HG03135 (cell line): ENCODE data around the gene OIP5.
"Not testable (repeated sequence)": the region's sequence is repeated elsewhere in the genome, so short reads cannot be mapped to it uniquely, and the experiment has no call there.

ENCODE experiments used
- ATAC-seq: cut with Tn5 transposase; IDR thresholded peaks from one replicate; pipeline ENCODE4 v1.9.1; 2021; ENCODE audit warnings: mild to moderate bottlenecking, moderate library complexity; ENCODE audit not compliant: unreplicated experiment

The OIP5 gene

GRCh38 chr15:41332194-41333025 is at the start of gene OIP5, which contains the start of gene NUSAP1:
TSS of gene OIP5 (minus strand) at chr15:41332591. CDS start at chr15:41332561, 30 bp downstream.
TSS of gene NUSAP1 (plus strand) at chr15:41332881. CDS start at chr15:41332958, 77 bp downstream.
- peak; percentile 86 for ATAC-seq

DNA sequence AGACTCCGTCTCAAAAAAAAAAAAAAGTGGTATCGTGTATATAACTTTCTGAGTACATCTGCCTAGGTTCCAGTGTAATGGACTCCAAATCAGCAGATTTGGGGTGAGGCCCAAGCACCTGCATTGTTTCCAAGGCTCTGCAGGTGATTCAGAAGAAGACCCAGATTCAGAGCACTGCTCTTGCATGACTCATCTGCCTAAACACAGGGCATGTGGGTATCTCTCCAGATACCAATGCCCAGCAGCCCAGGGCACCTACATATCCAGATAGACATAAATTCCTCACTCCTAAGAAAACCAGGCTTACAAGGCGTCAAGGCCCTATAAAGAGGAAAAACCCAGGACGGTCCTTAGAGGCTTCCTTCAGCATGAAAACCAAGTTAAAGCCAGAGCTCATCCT is 45.6 kb upstream of the OIP5 start:
- ATAC-seq = no peak

DNA sequence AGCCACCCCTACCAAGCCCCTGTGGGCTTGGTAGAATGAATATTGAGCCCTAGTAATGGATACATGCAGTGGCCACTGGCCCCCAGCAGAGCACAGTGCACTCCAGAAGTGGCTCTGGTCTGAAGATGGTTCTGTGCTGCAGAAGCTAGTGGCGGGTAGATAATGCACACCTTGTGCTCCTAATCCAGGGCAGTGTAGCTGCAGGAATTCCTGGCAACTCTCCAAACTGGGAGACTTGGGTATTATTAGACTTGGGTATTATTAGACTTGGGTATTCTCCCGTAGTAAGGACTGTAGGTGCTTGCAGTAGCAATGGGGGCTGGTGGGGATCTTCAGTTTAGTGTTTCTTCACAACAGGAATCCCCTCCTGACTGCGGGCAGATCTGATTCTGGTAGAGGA is 35.0 kb upstream of the OIP5 start:
- no peak for ATAC-seq

- no peak for ATAC-seq
Observed at GRCh38 chr15:41354371-41354770, 22.0 kb upstream of the OIP5 start.

DNA sequence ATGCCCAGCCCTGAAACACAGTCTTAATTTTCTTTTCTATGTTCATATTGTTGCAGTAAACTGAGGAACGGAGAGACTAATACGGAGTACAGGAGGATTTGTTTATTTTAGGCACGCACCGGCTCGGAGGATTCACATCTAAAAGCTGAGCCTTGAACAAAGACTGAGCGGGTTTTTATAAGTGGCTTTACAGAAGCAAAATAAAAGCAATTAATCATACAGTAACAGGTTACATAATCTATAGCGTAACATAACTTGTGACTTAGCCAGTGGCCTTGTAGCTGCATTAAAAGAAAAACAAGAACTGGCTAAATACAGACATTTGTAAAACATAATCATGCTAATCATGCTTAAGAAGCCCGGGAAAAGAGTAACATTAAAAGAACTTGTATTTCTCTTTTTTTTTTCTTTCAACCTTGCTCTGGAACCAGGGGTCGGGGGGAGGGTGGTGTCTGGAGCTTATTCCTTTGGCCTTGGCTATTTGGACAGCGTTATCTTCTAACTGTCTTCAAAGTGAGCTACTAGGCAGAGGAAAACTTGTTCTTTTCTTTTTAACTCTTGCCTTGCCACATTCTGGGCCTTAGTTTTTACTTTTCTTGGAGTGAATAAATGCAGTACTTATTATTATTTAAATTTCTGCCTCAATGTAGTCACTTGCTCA is 17.8 kb upstream of the OIP5 start:
- ATAC-seq = no peak

- ATAC-seq = no peak
Observed at GRCh38 chr15:41347236-41347635, 14.8 kb upstream of the OIP5 start.

- ATAC-seq = no peak
Observed at GRCh38 chr15:41341519-41341918, 9.1 kb upstream of the OIP5 start.

GRCh38 chr15:41340189-41340695 is 7.9 kb upstream of the OIP5 start:
- no peak for ATAC-seq

GRCh38 chr15:41337631-41338522 is 5.5 kb upstream of the OIP5 start:
- ATAC-seq = no peak

DNA sequence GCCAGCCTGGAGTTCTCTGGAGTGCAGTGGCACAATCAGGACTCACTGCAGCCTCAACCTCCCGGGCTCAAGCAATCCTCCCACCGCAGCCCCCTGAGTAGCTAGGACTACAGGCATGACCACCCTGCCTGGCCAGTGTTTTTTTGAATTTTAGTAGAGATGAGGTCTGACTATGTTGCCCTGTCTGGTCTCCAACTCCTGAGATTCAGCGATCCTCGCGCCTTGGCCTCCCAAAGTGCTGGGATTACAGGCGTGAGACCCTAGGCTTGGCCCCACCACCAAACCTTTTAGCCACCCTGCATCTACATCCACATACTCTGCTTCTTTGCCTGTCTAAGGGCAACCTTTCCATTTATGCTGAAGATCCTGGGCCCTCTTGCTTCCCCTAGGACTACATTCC is 4.7 kb upstream of the OIP5 start:
- ATAC-seq = no peak

DNA sequence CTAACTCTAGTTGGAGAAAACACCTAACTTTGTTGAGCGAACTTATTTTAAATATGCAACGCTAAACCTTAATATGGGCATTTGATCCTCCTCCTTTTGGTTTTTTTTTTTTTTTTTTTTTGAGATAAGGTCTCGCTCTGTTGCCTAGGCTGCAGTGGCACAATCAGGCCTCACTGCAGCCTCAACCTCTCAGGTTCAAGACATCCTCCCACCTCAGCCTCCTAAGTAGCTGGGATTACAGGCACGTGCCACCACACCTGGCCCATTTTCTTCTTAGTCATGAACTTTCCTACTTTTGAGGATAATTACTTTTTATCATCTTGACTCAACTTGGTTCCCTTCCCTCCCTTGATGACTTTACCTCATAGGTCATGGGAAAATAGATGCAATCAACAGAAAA is 4.2 kb upstream of the OIP5 start:
- ATAC-seq = no peak

DNA sequence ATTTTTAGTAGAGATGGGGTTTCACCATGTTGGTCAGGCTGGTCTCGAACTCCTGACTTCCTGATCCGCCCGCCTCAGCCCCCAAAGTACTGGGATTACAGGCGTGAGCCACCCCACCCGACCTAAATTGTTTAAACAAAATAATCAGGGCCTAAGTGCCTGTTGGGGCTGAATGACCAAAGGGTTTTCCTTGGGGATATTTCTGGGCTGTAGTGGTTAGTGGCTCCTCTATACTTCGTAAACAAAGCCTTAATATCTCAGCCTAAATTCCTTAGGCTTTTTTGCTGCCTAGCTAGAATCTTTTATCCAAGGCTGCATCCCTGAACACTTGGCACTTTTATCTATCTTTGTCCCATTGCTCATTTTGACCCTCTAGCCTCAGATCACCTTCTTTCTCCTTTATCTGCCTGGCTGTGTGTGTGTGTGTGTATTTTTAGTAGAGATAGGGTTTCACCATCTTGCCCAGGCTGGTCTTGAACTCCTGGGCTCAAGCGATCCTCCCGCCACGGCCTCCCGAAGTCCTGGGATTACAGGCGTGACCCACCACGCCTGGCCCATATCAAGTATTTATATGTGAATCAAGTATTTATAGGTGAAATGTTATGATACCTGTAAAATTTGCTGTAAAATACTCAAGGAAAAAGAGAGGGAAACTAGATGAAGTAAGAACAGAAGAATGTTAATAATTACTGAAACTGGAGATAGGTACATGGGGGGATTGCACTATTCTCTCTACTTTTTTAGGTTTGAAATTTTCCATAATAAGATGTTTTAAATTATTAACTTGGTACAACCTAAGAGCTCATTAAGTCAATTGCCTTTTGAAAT is 2.1 kb upstream of the OIP5 start:
- ATAC-seq = no peak

- peak; percentile 28 for ATAC-seq
Observed at GRCh38 chr15:41333026-41333562, 703 bp upstream of the OIP5 start.

GRCh38 chr15:41331833-41332193 is 578 bp downstream of the OIP5 start:
- ATAC-seq = no peak

DNA sequence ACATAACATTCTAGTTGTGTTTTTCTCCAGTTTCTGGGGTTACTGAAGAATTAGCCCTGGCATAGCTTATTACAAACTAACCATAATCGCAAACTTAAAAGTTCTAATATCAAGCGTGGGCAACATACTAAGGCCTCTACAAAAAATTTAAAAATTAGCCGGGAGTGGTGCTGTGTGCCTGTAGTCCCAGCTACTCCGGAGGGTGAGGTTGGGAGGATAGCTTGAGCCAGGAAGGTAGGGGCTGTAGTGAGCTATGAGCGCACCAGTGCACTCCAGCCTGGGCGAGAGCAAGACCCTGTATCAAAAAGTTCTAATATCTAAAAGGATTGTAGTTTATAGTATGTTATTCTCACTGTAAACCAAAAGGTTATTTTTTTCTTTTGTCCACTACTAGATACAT is 1.1 kb downstream of the OIP5 start:
- no peak for ATAC-seq

- no peak for ATAC-seq
Observed at GRCh38 chr15:41323611-41324010, 8.8 kb downstream of the OIP5 start.

GRCh38 chr15:41320805-41321330 is 11.5 kb downstream of the OIP5 start:
- not testable (repeated sequence) for ATAC-seq

GRCh38 chr15:41309226-41309905 is 23.0 kb downstream of the OIP5 start:
- no peak for ATAC-seq

- ATAC-seq = no peak
Observed at GRCh38 chr15:41307679-41308078, 24.7 kb downstream of the OIP5 start.
